ENCODE measurements around the gene IQSEC3.

The IQSEC3 gene

DNA sequence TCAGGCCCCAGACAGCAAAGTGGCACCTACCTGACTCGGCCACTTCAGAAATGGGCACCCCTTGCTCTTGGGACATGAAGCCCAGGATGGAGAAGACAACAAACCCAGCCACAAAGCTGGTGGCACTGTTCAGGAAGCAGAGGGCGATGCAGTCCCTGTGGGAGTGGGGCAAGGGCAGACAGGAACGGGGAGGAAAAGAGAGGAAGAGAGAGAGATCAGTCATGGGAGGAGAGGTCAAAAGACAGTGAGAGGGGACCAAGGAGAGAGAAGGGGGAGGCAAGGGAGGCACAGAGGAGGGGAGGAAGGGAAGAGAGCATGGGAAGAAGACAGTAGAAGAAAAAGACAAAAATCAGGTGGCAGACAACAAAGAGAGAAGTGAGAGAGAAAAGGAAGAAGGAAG lies 130.8 kb downstream of the IQSEC3 start:
- DNase-seq (ENCODE audit: low read depth, low spot score), result no peak

DNA sequence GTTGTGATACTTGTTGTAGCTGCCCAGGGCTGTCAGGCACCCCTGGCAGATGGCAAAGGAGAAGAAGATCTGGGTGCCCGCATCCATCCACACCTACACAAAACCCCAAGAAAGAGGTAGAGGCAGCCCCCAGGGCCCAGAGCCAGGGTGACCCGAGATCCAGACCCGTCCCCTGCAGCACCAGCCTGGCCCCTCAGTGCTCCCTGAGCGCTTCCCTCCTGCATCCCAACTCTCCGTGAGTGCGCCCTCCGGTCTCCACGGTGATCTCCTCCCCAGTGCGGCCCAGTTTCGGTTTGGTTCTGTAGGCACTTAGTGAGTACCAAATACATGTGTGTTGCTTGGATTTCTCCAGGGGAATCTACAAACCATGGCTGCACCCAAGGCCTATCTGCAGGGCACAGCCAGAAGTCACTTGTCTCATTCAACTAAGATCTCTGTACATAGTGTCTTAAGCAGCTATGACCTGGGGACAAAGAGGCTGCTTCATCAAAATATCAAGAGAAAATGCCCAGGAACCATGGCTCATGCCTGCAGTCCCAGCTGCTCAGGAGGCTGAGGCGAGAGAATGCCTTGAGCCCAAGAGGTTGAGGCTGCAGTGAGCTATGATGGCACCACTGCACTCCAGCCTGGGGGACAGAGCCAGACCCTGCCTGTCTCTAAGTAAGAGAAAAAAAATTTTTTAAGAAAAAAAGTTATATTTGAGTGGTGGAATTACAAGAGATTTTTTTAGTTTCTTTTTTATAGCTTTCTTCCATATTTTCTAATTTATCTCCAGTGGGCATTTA lies 131.5 kb downstream of the IQSEC3 start:
- DNase-seq (ENCODE audit: low read depth, low spot score), result no peak

DNA sequence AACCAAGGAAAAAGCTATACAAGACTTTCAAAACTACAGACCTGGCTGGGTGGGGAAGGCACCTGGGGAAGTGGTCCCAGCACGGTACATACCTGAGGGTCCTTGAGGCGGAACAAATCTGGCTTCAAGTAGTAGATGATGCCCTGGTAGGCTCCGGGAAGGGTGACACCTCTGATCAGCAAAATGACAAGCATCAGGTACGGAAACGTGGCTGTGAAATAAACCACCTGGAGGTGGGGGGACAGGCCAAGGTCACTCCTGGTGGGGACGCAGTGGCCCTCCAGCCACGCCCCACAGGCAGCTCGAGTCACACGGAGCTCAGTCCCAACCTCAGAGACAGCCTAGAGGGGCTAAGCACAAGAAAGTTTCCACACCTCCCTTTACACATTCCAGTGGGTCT lies 132.1 kb downstream of the IQSEC3 start:
- DNase-seq (ENCODE audit: low read depth, low spot score), result no peak

DNA sequence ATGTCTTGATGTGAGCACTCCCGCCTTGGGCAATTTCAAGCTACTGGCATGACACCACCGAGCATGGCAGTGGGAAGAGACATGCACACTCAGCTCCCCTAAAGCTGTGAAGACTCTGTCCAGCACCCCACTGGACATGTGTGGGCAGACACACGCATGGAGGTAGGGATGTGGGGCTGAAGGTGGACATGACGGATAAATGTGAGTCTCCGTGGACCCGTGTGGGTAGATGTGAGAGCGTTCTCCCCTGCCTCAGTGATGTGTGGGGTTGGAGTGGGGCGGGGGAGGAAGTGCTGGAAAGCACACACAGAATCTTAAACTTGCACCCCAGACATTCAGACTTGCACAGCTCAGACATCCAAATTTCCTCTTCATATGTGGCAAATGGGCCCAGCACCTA lies 134.8 kb downstream of the IQSEC3 start:
- DNase-seq (ENCODE audit: low read depth, low spot score), result no peak

DNA sequence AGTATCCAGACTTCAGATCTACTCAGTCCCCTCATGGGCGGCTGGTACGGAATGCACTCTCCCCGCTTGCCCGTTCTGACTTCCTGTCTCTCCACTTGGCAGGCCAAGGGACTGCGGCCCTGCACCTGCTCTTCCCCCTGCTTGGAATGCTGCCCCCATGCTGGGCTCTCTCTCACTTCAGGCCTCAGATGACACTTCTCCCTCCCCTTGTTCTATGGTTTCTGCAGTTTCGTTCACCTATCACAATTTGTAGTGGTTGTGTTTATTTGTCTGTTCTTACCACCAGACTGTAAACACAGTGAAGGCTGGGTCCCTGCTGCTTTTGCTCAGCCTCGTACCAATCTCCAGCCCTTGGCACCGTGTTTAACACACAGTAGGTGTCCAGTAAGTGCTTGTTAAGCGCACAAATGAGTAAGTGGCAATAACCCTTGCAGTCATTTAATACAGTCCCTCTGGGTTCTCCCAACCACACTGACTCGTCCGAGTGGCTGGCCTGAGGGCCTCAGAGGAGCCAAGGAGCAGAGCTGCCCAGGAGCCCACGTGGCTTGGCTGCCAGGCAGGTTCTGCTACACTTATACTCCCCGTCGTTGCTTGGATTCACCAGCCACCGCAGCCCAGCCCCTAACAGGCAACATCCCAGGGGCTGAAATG lies 135.6 kb downstream of the IQSEC3 start:
- DNase-seq (ENCODE audit: low read depth, low spot score), result no peak

DNA sequence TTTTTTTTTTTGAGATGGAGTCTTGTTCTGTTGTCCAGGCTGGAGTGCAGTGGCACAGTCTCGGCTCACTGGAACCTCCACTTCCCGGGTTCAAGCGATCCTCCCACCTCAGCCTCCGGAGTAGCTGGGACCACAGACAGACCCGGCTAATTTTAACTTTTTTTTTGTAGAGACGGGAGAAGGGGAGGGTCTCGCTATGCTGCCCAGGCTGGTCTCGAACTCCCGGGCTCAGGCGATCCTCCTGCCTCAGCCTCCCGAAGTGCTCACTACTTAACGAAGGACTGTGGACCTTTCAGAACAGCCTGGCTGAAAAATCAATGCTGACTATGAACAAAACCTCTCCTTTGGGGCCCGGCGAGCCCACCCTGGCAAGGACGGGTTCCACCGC lies 136.5 kb downstream of the IQSEC3 start:
- DNase-seq (ENCODE audit: low read depth, low spot score), result no peak

DNA sequence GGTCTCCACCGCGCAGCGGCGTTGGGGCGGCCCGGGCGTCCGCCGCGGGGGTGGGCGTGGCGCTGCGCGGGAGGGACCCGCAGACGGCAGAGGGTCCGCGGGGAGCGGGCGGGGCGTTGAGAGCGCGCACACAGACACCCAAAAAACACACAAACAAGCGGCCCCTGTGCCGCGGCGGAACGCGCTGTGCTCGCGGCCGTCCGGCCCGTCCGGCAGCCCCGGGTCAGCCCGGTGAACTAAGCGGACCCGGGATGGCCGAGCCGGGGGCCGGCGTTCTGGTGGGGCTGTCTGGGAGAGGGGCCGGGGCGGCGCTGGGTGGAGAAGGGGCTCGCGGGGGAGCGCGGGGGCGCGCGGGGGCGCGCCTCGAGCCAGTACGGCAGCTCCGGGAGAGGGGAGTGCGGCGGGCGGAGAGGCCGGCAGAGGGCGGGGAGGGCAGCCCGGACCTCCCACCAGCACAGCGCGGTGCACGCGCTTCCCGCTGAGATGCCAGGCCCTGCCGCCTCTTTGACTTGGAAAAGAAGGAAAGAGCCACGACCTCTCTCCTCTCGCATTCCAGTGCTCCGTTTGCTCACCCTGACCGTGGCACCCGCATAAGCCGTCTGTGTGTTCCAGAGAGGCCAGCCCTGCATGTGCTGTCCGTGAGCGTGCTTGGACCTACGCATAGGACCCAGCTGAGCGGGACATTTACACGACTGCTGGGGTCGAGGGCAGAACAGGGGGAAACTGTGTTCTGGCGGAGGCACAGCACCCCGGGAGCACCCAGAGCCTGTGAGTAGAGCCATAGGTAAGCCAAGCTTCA lies 137.1 kb downstream of the IQSEC3 start:
- DNase-seq (ENCODE audit: low read depth, low spot score), result no peak

DNA sequence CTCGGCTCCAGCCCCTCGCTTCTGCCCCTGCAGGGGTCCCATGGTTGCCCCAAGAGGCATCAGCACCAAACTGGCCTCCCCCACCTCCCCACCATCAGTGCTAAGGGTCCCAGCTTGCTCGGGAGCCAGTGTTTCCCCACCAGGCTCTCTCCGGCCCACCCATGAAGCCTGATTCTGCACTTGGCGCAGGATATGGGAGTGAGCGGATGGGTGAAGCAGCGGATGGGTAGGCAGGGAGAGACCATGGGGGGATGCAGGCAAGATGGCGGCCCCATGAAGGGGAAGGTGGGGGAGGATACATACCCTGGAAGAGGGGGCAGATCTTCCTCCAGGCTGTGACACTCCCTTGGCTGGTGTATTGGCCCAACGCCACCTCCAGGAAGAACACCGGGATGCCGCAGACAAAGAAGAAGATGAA lies 137.7 kb downstream of the IQSEC3 start:
- no peak for DNase-seq (ENCODE audit: low read depth, low spot score)

DNA sequence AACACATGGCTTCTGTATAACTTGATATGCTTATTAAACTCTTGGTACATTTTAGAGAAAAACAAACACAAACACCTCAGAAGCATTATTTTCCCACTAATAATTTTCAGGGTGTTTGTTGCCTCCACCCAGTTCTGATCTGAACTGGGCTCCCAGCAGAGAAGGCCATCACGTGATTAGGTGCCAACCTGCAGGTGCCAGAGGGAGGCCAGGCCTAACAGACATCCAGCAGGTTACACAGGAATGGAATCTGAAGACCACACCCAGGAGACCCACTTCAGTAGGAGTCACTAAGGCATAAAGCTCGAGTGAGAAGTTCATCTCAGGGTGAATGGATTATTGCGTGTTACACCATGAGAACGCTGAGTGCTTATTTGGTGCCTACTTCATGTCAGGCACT lies 138.5 kb downstream of the IQSEC3 start:
- DNase-seq (ENCODE audit: low read depth, low spot score), result no peak

DNA sequence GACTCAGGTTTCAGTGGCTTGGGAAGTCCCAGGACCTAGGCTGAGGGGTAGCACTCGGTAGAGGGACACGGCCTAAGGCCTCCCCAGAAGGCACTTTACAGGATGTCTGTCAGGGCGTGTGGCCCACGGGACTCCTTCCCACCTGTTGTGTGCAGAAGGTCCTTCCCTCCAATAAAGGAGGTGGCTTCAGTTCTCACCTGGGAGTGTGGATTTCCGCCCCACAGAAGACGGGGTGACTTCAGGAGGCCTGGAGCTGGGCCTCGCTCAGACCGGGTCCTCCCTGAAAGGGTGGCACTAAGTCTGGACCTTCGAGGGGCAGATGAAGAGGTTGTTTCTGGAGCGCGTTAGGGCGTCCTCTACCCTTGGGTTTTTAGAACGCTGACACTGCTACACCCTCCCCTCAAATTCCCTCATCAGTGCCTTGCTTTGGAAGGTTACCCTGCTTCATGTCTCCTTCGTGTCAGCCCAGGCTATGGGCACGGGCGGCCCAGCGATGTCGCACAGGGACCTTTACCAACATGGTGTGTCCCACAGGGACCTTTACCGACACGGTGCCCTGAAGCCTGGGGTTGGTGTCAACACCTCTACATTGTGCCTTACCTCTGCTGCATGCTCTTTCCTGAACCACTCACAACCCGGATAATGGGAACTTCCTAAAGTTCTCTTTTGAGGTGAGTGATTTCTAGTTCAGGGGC lies 140.3 kb downstream of the IQSEC3 start:
- DNase-seq (ENCODE audit: low read depth, low spot score), result no peak

DNA sequence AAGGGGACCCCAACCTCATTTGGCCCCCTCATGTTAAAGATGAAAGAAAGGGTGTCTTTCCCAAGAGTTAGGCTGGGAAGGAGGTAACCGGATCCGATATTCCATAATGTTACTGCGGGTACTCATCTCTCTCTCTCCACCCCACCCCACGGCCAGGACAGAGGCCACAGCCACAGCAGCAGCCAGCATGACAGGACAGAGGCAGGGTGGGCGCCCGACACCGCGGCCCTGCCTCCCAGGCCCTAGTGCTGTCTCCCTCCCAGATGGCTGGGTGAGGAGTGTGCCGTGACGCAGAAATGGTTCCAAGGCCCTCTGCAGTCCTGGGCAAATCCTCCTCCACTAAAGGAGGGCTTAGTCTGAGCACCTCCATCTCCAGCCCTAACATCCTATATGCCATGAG lies 141.2 kb downstream of the IQSEC3 start:
- no peak for DNase-seq (ENCODE audit: low read depth, low spot score)

DNA sequence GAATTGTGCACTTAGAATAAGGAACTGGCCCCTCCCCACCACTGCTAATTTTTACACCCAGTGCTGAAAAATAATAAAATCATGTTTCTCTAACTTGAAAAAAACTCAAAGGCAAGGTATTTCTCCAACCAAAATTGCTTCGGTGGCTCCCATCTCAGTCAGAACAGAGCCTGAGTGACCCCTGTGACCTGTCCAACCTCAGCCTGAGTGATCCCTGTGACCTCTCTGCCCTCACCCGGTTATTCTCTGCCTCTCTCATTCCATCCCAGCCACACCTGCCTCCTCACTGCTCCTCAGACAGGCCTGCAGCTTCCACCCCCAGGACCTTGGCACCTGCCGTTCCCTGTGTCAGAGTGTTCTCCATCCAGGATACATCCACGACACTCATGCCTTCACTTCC lies 142.2 kb downstream of the IQSEC3 start:
- no peak for DNase-seq (ENCODE audit: low read depth, low spot score)

DNA sequence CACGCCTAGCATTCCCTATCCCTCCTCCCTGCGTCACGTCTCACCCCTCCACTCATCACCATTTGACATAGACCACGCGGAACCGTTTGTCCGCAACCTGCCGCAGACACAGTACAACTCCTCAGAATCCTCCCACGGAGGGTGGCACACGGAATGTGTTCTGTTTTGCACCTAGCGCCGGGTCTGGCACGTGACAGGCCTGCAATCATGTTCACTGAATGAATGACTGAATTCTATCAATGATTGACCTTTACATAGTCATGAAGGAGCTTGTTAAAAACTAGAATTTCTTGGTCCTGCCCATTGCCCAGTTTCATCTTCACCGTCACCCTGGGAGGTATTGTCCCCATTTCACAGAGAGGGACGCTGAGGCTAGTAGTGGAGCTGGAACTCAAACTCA lies 142.7 kb downstream of the IQSEC3 start:
- DNase-seq (ENCODE audit: low read depth, low spot score), result no peak

DNA sequence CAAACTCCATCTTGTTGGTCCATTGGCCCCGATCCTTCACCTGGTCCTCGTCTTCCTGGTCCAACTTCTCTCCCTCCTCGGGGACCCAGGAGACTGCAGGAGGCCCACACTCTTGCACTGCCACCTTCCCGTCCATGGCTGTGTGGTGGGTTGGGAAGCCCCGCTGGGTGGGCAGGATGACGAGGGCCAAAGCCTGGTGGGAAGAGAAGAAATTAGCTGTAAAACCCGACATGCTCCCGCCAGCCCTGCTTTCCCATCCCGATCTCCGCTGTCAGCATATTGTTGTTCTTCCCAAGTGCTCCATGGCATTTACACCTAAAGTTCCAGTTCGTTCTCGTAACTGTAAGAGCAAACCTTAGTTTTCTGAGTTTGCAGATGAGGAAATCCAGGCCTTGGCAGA lies 143.3 kb downstream of the IQSEC3 start:
- DNase-seq (ENCODE audit: low read depth, low spot score), result no peak

DNA sequence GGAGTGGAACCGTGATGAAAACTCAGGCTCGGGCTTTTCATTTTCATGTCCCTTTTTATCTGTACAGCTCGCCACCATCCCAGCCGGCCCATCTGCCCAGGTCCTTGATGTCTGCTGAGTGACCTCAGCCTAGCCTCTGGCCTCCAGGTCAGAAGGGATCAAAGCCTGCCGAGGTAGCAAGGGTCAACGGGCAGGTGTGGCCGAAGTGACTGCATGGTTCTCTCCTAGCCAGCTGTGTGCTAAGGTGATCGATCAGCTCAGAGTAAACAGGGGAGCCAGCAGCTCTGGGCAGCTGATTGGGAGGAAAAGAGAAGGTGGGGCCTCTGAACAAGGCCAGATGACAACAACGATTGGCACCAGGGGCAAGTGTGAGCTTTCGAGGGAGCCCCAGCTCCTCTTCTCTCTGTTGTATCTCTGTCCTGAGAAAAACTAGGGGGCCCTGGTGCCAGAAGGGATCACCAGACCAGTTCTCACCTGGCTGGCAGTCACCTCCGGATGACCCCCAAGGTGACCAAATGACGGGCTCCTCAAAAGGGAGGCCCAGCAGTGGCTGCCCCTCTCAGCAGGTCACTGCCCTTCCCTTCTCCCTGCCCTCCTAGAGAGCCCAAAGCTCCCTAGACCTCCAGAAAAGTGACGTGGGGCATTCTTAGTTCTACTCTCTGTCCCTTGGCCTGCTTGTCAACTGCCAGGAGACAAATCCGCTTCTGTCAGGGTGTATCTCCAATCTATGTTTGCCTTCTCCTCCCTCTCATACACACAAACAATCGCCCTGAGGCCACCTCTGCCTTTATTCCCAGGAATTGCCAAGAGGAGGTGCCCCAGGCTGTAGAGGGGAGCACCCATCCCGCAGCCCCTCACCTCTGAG lies 143.9 kb downstream of the IQSEC3 start:
- no peak for DNase-seq (ENCODE audit: low read depth, low spot score)

DNA sequence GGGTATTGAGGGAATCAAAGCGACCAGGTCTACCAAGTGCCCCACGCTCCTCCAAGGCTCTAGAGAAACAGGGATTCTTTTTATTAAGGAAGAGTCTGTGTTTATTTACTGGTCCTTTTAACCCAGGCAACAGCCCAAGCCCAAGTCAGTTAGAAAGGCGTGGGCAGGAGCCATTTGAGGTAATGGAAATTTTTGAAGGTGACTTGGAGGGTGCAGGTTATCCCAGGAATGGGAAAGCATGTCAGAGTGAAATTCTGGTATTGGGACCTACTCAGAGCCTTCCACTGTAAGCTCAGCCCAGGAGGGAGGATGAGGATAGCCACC lies 144.5 kb downstream of the IQSEC3 start:
- no peak for DNase-seq (ENCODE audit: low read depth, low spot score)

DNA sequence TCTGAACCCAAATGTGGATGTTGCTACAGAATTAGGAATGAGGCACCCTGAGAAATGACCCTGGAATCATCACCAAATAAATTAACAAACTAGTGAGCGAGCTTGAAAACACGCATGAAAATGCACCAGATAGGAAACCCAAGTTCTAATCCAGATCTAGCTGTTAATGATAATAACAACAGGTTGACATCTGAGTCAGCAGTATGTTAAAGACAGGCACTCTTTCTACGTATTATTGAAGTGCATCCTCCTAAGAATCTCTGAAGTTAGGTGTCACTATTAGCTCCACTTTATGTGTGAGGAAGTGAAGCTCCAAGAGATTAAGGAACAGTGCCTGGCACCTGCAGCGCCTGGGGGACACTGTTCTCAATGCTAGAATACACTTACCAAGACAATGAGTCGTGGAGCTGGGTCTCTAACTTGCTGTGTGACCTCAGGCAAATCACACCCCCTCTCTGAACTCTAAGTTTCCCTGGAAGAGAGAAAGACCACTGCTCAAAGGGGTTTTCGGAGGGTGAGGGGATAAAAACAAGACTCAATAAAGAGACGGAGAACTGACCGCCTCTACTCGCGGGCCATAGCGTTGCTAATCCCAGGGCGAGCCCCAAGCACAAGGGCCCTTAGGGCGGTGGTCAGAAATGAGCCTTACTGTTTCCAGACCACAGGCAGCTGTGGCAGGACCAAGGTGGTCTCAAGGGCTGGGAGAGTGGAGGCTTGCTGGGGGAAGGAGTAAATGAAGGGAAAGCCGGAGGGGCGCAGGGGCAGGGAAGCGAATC lies 145.3 kb downstream of the IQSEC3 start:
- no peak for DNase-seq (ENCODE audit: low read depth, low spot score)

DNA sequence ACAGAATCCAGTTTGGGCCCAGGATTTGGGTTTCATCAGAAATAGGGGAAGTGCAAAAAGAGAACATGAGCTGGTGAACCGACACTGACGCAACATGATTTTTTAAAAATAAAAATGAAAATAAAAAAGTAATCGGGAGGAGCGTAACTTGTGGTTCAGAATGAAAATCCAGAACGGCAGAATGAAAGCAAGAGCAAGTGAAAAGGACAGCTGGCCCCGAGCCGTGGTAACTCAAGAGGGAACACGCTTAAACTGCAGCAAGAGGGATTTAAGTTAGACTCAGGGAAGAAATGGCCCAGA lies 145.8 kb downstream of the IQSEC3 start:
- no peak for DNase-seq (ENCODE audit: low read depth, low spot score)

DNA sequence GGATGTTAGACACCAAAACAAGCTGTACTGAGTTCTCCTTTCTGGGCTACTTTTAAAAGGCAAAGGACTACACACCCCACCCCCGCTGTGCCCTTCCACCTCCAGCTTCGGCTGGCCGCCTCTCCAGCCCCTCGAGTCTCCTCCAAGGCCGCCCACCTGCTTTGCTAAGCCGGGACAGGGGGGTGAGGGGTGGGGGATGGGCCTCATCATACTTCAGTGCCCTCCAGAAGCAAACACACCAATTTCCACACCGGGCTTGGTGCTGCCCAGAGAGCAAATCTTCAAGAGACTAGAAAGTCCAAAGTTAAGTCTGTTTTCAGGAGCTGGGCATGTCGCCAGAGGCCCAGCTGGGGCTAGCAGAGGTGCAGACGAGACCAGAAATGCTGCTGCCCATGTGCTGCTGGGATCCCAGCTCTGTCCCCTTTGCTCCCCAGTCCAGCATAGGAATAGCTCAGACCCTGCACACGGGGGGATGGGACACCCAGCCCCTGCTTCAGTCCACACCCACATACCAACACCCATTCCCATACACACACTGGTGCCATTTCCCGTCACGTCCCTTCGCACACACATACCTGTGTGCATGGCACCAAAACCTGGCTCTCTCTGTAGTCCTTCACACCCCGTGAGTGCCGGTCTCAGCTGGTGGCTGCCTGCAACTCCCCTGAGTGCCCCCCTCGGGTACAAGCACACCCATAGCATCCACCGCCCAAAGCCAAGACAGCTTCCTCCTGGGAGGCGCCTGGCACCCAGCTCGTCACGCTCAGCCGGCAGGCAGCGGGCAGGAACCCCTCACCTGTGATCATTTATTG lies 146.4 kb downstream of the IQSEC3 start:
- no peak for DNase-seq (ENCODE audit: low read depth, low spot score)

DNA sequence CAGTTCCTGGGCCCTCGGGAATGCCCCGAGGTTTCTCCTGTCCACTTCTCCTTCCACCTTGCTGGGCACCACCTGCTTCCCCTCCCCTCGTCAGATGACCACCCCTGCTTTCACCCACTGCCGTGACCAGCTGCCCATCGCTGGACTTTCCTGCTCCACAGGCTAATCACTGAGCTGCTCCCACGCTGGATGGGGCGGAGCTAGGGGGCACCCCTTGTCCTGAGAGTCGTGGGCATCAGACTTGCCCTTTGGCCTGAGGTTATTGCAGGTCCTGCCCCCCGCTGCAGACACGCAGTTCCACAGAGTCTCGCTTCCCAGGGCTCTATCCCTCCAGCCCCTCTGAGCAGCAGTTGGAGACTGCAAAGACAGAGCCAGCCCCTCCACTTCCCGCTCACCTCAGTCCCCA lies 147.0 kb downstream of the IQSEC3 start:
- DNase-seq (ENCODE audit: low read depth, low spot score), result no peak
